NCI-H82 treated with DMSO at 0.1 percent for 48 hours (cell line): ENCODE measurements around the gene ZNF618.

Experiments used
- DNase-seq: peaks from one replicate; lab custom pipeline; 2025; ENCODE audit not compliant: unreplicated experiment; lab: John Stamatoyannopoulos, UW

The ZNF618 gene

DNA sequence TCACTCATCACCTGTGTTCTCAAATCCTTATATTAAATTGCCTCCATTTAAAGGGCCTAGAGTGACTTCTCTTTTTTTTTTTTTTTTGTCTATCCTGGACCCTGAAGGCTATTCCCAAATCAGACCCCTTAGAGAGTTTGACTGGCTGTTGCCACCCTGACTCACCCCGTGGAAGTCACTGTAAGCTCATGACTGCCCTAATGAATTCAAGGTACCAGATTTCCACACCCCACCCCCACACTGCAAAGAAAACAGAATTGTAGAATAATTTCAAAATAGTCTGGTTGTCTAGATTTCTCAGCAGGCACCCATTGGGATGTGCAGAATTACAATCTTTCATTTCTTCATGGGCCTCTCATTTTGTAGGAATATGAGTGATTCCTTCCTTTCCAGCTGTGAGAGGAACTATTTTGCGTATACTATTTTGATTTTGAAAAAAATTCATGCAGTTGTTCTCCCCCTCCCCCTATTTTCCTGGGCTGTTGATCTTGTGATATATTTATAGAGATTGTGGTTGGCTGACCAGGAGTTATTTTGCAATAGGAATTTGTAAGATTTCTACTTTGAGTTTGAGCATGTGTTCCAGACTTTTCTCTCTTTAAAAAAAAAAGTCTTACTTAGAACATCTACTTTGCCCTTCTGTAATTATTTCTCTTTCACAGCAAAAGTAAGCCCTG, 79.1 kb downstream of the ZNF618 start:
- no peak for DNase-seq

GRCh38 chr9:113956901-113957300, 80.8 kb downstream of the ZNF618 start:
- DNase-seq = no peak

DNA sequence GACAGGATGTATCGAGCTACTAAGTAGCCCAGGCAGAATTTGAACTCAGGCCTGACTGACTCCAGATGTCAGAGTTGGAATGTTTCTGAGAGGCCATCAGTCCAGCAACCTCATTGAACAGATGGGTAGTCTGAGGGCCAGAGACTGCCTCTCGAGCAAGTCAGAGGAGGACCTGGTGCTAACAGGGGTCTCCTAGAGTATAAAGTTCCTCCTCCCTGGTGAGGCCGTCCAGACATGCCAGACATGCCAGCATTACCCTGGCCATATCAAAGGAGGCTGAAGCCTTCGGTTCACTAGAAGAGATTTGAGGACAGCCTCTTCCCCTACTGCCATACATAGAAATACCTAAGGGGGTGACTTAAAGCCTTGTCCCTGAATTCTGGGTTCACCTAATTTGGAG, 81.2 kb downstream of the ZNF618 start:
- DNase-seq = no peak

DNA sequence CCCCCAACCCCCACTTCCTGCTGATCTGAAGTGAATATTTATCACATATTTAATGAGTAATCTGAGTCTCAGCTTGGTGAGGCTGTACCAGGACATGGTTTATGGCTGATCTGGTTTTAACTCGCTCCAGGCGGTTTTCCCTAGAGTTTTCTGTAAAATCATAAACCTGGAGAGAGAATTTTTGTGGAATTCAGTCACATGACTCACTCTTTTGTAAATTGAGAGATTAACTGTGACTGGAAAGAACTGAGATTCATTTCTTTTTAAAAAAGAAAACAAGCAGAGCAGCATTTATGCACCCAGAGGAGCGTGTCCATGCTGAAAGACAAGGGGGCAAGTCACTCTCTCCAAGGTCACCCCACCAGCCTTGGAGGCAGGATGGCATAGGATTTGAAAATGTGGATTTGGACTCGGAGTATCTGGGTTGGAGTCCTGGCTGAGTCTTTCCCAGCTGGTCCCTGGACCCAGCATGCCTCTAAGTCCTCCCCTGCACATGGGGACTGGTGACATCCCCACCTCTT, 81.8 kb downstream of the ZNF618 start:
- no peak for DNase-seq

- DNase-seq = no peak
Measured at GRCh38 chr9:113958556-113958955, 82.4 kb downstream of the ZNF618 start.

DNA sequence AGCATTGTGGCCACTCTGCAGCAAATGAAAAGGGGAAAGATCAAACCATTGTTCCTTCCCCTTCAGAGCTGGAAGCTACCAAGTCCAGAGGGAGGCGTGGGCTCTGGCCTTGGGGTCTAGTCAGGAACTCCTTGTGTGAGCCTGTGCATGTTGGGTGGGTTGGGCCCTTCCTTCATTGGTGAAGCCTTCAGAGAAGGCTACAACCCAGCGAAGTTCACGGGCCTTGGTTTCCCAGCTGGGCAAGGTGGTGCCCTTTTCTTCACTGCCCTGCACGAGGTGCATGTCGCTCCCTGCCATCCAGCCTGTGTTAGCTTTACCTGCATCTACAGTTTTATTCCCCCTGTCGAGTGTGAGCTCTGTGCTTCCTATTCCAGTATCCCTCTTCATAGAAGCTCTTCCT, 84.7 kb downstream of the ZNF618 start:
- DNase-seq = no peak

DNA sequence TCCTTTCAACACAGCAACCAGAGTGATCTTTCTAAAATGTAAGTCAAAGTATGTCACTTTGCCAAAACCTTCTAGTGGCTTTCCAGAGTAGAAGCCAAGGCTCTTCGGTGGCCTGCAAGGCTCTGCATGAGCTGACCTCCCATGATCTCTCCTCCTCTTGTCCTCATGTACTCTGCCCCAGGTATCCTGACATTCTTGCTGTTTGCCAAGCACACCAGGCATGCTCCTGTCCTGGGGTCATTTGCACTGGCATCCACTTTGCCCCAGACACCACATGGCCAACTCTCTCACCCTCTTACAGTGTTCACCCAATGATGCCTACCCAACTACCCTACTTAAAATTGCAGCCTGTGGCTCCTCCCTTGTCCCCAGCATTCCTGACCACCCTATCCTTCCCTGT, 86.3 kb downstream of the ZNF618 start:
- DNase-seq = no peak

DNA sequence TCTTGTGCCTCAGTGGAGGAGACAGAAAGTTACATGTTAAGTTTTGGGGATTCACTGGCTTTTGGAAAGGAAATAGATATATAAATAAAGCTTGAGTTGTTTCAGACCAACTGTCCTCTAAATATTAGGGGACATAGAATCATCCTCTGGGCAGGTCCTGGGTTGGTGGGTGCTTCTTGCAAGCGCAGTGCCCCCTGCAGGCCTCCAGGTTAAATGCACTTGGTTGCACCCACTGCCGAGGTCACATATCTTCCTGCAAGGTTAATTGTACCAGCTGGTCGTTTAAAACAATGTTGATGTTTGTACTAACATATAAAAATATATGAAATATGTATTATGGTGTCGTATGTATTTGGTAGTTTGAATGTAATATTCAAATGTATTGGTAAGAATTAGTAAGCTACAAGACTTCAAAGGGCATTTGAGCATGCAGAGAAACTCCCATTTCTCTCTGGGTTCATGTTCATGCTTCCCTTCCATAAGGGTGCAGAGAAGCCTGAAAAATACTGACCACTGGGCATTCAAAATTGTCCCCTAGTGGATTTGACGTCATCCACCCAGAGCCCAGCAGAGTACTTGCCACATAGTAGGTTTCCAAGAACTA, 87.0 kb downstream of the ZNF618 start:
- peak; percentile 29 for DNase-seq

DNA sequence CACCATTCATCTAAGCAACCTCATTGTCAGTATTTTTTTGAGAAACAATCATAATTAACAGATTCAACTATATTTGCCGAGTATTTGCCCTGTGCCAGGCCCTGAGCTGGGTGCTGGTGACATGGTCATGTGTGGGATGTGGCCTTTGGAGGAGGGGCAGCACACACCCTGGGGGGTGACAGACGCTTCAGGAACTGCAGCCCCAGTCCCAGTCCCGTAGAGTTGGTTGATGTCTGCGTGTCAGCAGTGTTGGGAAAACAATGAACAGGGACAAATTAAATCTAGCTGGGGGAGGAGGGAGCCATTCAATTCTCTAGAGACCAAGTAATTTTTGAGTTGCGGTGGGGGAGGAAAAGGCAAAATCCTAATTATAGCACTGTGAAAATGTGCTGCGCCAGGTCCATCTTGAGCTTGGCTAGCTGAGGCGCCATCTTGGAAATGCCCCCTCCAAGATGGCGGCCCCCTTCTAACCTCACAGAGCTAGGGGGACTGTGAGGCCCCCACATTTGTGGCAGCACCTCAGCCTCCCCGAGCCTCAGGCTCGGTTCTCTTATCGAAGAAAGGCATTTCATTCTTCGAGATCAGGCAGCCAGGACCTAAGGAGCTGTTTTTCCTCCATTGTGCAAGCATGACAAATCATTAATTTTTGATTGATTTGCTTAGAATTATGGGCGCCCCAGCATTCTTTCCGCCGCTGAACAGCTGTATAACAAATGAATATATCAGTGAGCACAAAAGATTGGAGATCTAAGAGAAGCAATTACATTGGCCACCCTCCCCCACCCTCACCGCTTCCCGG, 87.8 kb downstream of the ZNF618 start:
- no peak for DNase-seq

- DNase-seq = no peak
Measured at GRCh38 chr9:113964495-113965170, 88.5 kb downstream of the ZNF618 start.

DNA sequence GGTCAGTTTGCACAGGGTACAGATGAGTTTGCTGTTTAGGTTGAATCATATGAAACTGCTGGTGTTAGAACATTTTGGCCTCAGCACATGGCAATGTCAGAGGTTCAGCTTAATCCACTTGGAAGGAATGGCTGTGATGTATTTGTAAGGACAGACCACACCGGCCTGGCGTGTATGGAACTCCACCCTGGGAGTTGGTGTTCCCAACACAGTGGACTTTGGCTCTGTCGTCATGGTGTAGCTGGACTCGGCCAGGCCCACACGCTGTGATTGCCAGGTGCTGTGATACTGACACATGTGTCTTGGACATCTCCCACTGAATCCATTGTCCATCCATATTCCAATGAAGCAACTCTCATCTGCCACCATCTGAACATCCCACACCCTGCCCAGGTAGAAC, 90.3 kb downstream of the ZNF618 start:
- no peak for DNase-seq

- DNase-seq = no peak
Measured at GRCh38 chr9:113967380-113967779, 91.3 kb downstream of the ZNF618 start.

DNA sequence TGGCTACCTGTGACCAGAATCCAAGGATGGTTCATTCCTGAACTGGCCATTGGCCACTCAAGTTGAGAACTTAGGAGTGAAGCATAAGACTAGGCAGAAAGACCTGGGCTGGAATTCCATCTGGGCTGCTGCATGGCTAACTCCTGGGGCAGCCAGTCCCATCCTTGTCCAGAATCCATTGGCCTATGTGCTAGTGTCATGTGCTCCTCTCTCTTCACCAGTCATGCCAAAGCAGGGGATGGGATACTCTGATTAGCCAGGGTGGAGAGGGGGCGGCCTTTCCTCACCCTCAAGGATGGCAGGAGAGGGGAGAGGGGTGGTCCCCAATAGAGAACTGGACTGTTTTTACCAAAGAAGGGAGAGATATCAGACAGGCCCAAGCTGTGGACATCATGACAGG, 93.2 kb downstream of the ZNF618 start:
- no peak for DNase-seq

GRCh38 chr9:113973226-113973625, 97.1 kb downstream of the ZNF618 start:
- DNase-seq = no peak

DNA sequence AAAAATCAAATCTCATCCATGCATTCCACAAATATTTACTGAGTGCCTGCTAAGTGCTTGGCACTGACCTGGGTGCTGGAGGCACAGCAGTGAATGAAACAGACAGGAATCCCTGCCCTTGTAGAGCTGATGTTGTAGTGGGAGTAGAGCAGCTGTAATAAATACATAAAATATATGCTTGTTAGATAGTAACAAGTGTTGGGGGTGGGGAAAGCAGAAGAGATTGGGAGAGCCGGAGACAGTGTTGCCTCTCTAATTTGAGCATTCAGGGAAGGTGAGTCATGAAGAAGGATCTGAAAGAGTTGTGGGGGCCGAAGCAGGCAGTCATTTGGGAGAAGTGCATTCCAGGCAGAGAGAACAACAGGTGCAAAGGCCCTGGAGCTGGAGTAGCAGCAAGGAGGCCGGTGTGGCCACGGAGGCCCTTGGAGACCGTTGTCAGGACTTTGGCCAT, 97.9 kb downstream of the ZNF618 start:
- no peak for DNase-seq

- DNase-seq = no peak
Measured at GRCh38 chr9:113976915-113977314, 100.8 kb downstream of the ZNF618 start.

GRCh38 chr9:113978725-113979342, 102.7 kb downstream of the ZNF618 start:
- DNase-seq = no peak

GRCh38 chr9:113979343-113980127, 103.4 kb downstream of the ZNF618 start:
- no peak for DNase-seq

GRCh38 chr9:113984639-113985380, 108.7 kb downstream of the ZNF618 start:
- DNase-seq = no peak
